ENCODE measurements around the gene BBS9.

GRCh38 chr7:33128631-33128989 is 754 bp upstream of the BBS9 start:
- TF ChIP-seq, protein P1, sequence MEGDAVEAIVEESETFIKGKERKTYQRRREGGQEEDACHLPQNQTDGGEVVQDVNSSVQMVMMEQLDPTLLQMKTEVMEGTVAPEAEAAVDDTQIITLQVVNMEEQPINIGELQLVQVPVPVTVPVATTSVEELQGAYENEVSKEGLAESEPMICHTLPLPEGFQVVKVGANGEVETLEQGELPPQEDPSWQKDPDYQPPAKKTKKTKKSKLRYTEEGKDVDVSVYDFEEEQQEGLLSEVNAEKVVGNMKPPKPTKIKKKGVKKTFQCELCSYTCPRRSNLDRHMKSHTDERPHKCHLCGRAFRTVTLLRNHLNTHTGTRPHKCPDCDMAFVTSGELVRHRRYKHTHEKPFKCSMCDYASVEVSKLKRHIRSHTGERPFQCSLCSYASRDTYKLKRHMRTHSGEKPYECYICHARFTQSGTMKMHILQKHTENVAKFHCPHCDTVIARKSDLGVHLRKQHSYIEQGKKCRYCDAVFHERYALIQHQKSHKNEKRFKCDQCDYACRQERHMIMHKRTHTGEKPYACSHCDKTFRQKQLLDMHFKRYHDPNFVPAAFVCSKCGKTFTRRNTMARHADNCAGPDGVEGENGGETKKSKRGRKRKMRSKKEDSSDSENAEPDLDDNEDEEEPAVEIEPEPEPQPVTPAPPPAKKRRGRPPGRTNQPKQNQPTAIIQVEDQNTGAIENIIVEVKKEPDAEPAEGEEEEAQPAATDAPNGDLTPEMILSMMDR (conservative IDR thresholded peaks at IDR 0.05; ENCODE audit: low read depth, low read length), result no peak
- TF ChIP-seq EZH2 (IDR thresholded peaks at IDR 0.05; ENCODE audit: low read length, unreplicated experiment), result no peak
- no peak for TF ChIP-seq EZH2phosphoT487 (IDR thresholded peaks at IDR 0.05; ENCODE audit: borderline replicate concordance, low read length)
